Measurements from ENCODE around the gene TPSB2.
"Not testable (repeated sequence)": the region's sequence is repeated elsewhere in the genome, so short reads cannot be mapped to it uniquely, and the experiment has no call there.

Gene TPSB2

GRCh38 chr16:1200014-1200627, 29.9 kb downstream of the TPSB2 start:
- DNase-seq (ENCODE audit: low read depth in 2 of 2), result no peak

GRCh38 chr16:1199347-1200013, 30.5 kb downstream of the TPSB2 start:
- no peak for DNase-seq (ENCODE audit: low read depth in 2 of 2)

GRCh38 chr16:1198671-1199346, 31.2 kb downstream of the TPSB2 start:
- DNase-seq (ENCODE audit: low read depth in 2 of 2), result not testable (repeated sequence)

GRCh38 chr16:1198194-1198593, 31.8 kb downstream of the TPSB2 start:
- no peak for DNase-seq (ENCODE audit: low read depth in 2 of 2)

- no peak for DNase-seq (ENCODE audit: low read depth in 2 of 2)
Measured at GRCh38 chr16:1197237-1197866, 32.6 kb downstream of the TPSB2 start.

GRCh38 chr16:1196494-1196893, 33.5 kb downstream of the TPSB2 start:
- DNase-seq (ENCODE audit: low read depth in 2 of 2), result no peak

- no peak for DNase-seq (ENCODE audit: low read depth in 2 of 2)
Measured at GRCh38 chr16:1195393-1195666, 34.7 kb downstream of the TPSB2 start.

- DNase-seq (ENCODE audit: low read depth in 2 of 2), result peak; percentile 10 to 31
Measured at GRCh38 chr16:1194665-1195392, 35.2 kb downstream of the TPSB2 start.

GRCh38 chr16:1193825-1194581, 36.0 kb downstream of the TPSB2 start:
- DNase-seq (ENCODE audit: low read depth in 2 of 2), result no peak

GRCh38 chr16:1193143-1193824, 36.7 kb downstream of the TPSB2 start:
- no peak for DNase-seq (ENCODE audit: low read depth in 2 of 2)

- no peak for DNase-seq (ENCODE audit: low read depth in 2 of 2)
Measured at GRCh38 chr16:1192384-1193073, 37.5 kb downstream of the TPSB2 start.

- DNase-seq (ENCODE audit: low read depth in 2 of 2), result not testable (repeated sequence)
Measured at GRCh38 chr16:1190789-1191188, 39.2 kb downstream of the TPSB2 start.

- no peak for DNase-seq (ENCODE audit: low read depth in 2 of 2)
Measured at GRCh38 chr16:1189455-1189854, 40.5 kb downstream of the TPSB2 start.

- DNase-seq (ENCODE audit: low read depth in 2 of 2), result peak; percentile 8 to 40
Measured at GRCh38 chr16:1188432-1189189, 41.4 kb downstream of the TPSB2 start.

- DNase-seq (ENCODE audit: low read depth in 2 of 2), result not testable (repeated sequence)
Measured at GRCh38 chr16:1185460-1186207, 44.4 kb downstream of the TPSB2 start.

- DNase-seq (ENCODE audit: low read depth in 2 of 2), result no peak
Measured at GRCh38 chr16:1184980-1185379, 45.0 kb downstream of the TPSB2 start.

- DNase-seq (ENCODE audit: low read depth in 2 of 2), result no peak
Measured at GRCh38 chr16:1184156-1184868, 45.7 kb downstream of the TPSB2 start.

Measured in stimulated activated CD4-positive, alpha-beta T cell treated with anti-CD3 and anti-CD28 coated beads, Interleukin-1b, Interleukin-23, amount 100 ng/mL, for 4 hours (primary cell).